Upper lobe of right lung (tissue), 1 donor: ENCODE measurements around the gene FIZ1. TPM values are rescaled to one million over a fixed set of nuclear protein-coding genes. Genes with fewer than 3 reads are reported as not detected.

Experiments
- ATAC-seq: fragments of 200-7000 bp; cut with Tn5 transposase; one replicate; pipeline ENCODE4 v1.9.1; 2020; ENCODE audit warnings: mild to moderate bottlenecking, moderate library complexity
- DNase-seq: peaks from one replicate; pipeline ENCODE4 v3.0.0-alpha.2; 2020
- H3K27ac ChIP-seq: fragments of 200-600 bp; one replicate; pipeline ENCODE4 v1.8.0; 2022
- H3K27me3 ChIP-seq: fragments of 200-600 bp; one replicate; pipeline ENCODE4 v1.8.0; 2022; ENCODE audit warnings: mild to moderate bottlenecking
- H3K36me3 ChIP-seq: fragments of 200-600 bp; one replicate; pipeline ENCODE4 v1.8.0; 2022
- H3K4me1 ChIP-seq: fragments of 200-600 bp; one replicate; pipeline ENCODE4 v1.8.0; 2022
- H3K4me3 ChIP-seq: fragments of 200-600 bp; one replicate; pipeline ENCODE4 v1.8.0; 2022; ENCODE audit warnings: mild to moderate bottlenecking
- H3K9me3 ChIP-seq: fragments of 200-600 bp; one replicate; pipeline ENCODE4 v1.8.0; 2022
- CTCF ChIP-seq: fragments of 200-600 bp; IDR thresholded peaks from one replicate; pipeline ENCODE4 v1.8.0; 2022; ENCODE audit warnings: antibody characterized with exemption
- intact Hi-C: fragments of 100-400 bp; cut with DNase I; formaldehyde crosslinking; loops from one replicate; pipeline ENCODE4 v1.11.0; 2022
- total RNA-seq: library from RNA; stranded (reverse); fragmentation: NEBNext Ultra II Directional; extraction: Animal tissue kit (Norgen Biotek cat#: 25700); gene quantifications from one replicate; pipeline ENCODE4 v1.2.1, GENCODE V29; 2021
- donor health status: DM: no; HTN: yes; CAD: no; lungs with severe emphysema.

The FIZ1 gene
- total RNA-seq, 1 donor from 2014 or later: 14.9 TPM

- peak overlapping the region; percentile 88 for H3K27ac ChIP-seq
- H3K4me1 ChIP-seq: peaks cover 24% of the 10 kb centered on the region
- DNase-seq: no peak
- intact Hi-C loops: no loop called here
- no peaks in the 10 kb centered on the region for H3K9me3 ChIP-seq
- no peaks in the 10 kb centered on the region for H3K36me3 ChIP-seq
- TF ChIP-seq CTCF: no peak
- ATAC-seq: peak; percentile 29
- no peaks in the 10 kb centered on the region for H3K27me3 ChIP-seq
- peak overlapping the region; percentile 89 for H3K4me3 ChIP-seq
Observed at GRCh38 chr19:55581823-55582223, 17.5 kb downstream of the FIZ1 start.

GRCh38 chr19:55581145-55581822, 18.0 kb downstream of the FIZ1 start:
- no peaks in the 10 kb centered on the region for H3K36me3 ChIP-seq
- H3K4me3 ChIP-seq: peak overlapping the region; percentile 89
- H3K27me3 ChIP-seq: no peaks in the 10 kb centered on the region
- no peaks in the 10 kb centered on the region for H3K9me3 ChIP-seq
- DNase-seq (no peak), ATAC-seq (no peak)
- peaks cover 19% of the 10 kb centered on the region for H3K4me1 ChIP-seq
- no peak for TF ChIP-seq CTCF
- intact Hi-C loops: no loop called here
- peak overlapping the region; percentile 88 for H3K27ac ChIP-seq

GRCh38 chr19:55580628-55581144, 18.6 kb downstream of the FIZ1 start, which contains the start of gene ZNF579:
ZNF579 (minus strand) TSS chr19:55580848; CDS start chr19:55579639, 1,209 bp downstream.
- no peak for TF ChIP-seq CTCF
- H3K9me3 ChIP-seq: no peaks in the 10 kb centered on the region
- intact Hi-C loops: no loop called here
- peak; percentile 92 for ATAC-seq
- H3K4me3 ChIP-seq: peak within 1 kb of the TSS; percentile 89
- peak within 1 kb of the TSS; percentile 88 for H3K27ac ChIP-seq
- H3K4me1 ChIP-seq: peaks cover 15% of the 10 kb centered on the region
- no peaks in the 10 kb centered on the region for H3K27me3 ChIP-seq
- no peaks in the 10 kb centered on the region for H3K36me3 ChIP-seq
- peak; percentile 93 for DNase-seq

- Histone ChIP-seq H3K36me3 (no peaks in the 10 kb centered on the region), H3K27ac (peak overlapping the region; percentile 88), H3K27me3 (no peaks in the 10 kb centered on the region), H3K4me3 (peak overlapping the region; percentile 89), H3K9me3 (no peaks in the 10 kb centered on the region), H3K4me1 (peaks cover 15% of the 10 kb centered on the region)
- peak; percentile 44 for ATAC-seq
- DNase-seq: no peak
- intact Hi-C loops: no loop called here
- TF ChIP-seq CTCF: no peak
Observed at GRCh38 chr19:55579766-55580621, 19.3 kb downstream of the FIZ1 start.

- TF ChIP-seq CTCF: no peak
- ATAC-seq (no peak), DNase-seq (no peak)
- peak overlapping the region; percentile 89 for H3K4me3 ChIP-seq
- H3K4me1 ChIP-seq: peaks cover 15% of the 10 kb centered on the region
- H3K36me3 ChIP-seq: no peaks in the 10 kb centered on the region
- intact Hi-C loops: no loop called here
- no peaks in the 10 kb centered on the region for H3K27me3 ChIP-seq
- H3K27ac ChIP-seq: no peak overlapping the region
- no peaks in the 10 kb centered on the region for H3K9me3 ChIP-seq
Observed at GRCh38 chr19:55578761-55579747, 20.3 kb downstream of the FIZ1 start.
